ENCODE results near the gene ATN1. TPM values are rescaled to one million over a fixed set of nuclear protein-coding genes. Genes with fewer than 3 reads are reported as not detected.

ATN1 gene
- total and polyA plus RNA-seq, 3 donors from 2014 or later, result 40.5 to 73.2 (median 63.4) TPM

DNA sequence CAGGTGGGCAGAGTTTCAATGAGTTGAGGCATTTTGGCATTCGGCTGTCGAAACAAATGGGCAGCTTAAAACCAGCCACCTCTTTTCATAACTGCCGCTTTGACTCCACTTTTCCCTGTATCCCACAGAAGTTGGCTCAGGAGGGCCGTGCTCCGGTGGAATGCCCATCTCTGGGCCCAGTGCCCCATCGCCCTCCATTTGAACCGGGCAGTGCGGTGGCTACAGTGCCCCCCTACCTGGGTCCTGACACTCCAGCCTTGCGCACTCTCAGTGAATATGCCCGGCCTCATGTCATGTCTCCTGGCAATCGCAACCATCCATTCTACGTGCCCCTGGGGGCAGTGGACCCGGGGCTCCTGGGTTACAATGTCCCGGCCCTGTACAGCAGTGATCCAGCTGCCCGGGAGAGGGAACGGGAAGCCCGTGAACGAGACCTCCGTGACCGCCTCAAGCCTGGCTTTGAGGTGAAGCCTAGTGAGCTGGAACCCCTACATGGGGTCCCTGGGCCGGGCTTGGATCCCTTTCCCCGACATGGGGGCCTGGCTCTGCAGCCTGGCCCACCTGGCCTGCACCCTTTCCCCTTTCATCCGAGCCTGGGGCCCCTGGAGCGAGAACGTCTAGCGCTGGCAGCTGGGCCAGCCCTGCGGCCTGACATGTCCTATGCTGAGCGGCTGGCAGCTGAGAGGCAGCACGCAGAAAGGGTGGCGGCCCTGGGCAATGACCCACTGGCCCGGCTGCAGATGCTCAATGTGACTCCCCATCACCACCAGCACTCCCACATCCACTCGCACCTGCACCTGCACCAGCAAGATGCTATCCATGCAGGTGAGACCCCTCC, 10.8 kb downstream of the ATN1 start:
- peak overlapping the region; percentile 70 to 79 for H3K4me3 ChIP-seq
- H3K9me3 ChIP-seq, result no peaks in the 10 kb centered on the region
- H3K36me3 ChIP-seq (ENCODE audit: low read depth, missing control alignments), result no peaks in the 10 kb centered on the region
- WGBS, 2 donors, result 59 to 63% methylated on average over 9 to 32 of the region's 32 CpGs
- H3K4me1 ChIP-seq, result peaks cover 35% of the 10 kb centered on the region
- no peak for DNase-seq
- H3K27ac ChIP-seq, result peak overlapping the region; percentile 88 to 94
- H3K27me3 ChIP-seq, result no peaks in the 10 kb centered on the region
- TF ChIP-seq CTCF (IDR thresholded peaks at IDR 0.05), result no peak
- TF ChIP-seq POLR2A (IDR thresholded peaks at IDR 0.05), result no peak
- intact Hi-C loops (cut with DNase I; ENCODE audit: low total_unique reads), result no loop called here

DNA sequence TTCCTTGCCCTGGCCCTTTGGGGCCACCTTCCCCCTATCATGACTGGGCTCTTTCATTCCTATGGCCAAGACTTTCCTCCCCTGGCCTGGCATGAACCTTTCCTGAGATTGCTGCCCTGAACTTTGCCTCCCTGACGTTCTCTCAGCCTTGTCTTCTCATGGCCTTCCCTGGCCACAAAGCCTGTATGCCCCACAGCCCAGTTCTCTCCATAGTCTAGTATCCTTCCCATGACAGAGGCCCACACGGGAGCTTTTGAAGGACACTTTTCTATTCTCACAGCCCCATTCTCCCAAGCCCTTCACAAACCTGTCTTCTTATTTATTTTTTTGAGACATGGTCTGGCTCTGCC, 11.4 kb downstream of the ATN1 start:
- Histone ChIP-seq H3K36me3 (ENCODE audit: low read depth, missing control alignments) (no peaks in the 10 kb centered on the region), H3K4me1 (peaks cover 30% of the 10 kb centered on the region), H3K9me3 (no peaks in the 10 kb centered on the region), H3K27ac (no peak overlapping the region), H3K27me3 (no peaks in the 10 kb centered on the region), H3K4me3 (no peak overlapping the region)
- 58 to 71% methylated on average over 2 of the region's 2 CpGs for WGBS, 2 donors
- intact Hi-C loops (cut with DNase I; ENCODE audit: low total_unique reads), result no loop called here
- no peak for DNase-seq
- no peak for TF ChIP-seq POLR2A (IDR thresholded peaks at IDR 0.05)
- TF ChIP-seq CTCF (IDR thresholded peaks at IDR 0.05), result no peak

DNA sequence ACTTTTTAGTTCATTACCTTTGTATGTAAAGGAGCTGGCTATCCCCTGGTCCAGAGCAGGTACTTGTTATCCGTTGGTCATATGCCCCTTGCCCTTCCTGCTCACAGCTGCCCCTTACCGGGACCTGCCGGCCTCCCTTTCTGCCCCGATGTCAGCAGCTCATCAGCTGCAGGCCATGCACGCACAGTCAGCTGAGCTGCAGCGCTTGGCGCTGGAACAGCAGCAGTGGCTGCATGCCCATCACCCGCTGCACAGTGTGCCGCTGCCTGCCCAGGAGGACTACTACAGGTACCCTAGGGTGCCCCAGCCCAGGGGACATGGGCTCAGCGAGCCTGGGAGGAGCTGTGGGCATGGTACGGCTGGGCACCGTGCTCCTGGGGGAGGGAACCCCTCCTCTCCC, 13.5 kb downstream of the ATN1 start:
- H3K9me3 ChIP-seq, result no peaks in the 10 kb centered on the region
- DNase-seq, result no peak
- 81 to 87% methylated on average over 11 to 12 of the region's 12 CpGs for WGBS, 2 donors
- H3K27me3 ChIP-seq, result no peaks in the 10 kb centered on the region
- H3K4me3 ChIP-seq, result no peak overlapping the region
- no peak for TF ChIP-seq POLR2A (IDR thresholded peaks at IDR 0.05)
- TF ChIP-seq CTCF (IDR thresholded peaks at IDR 0.05), result no peak
- no peak overlapping the region for H3K27ac ChIP-seq
- H3K4me1 ChIP-seq, result peaks cover 46% of the 10 kb centered on the region
- intact Hi-C loops (cut with DNase I; ENCODE audit: low total_unique reads), result loop anchor here (10.0 kb wide), 1 partner anchor 154 kb away; the partner anchor contains the start of gene C1R
- H3K36me3 ChIP-seq (ENCODE audit: low read depth, missing control alignments), result no peaks in the 10 kb centered on the region

DNA sequence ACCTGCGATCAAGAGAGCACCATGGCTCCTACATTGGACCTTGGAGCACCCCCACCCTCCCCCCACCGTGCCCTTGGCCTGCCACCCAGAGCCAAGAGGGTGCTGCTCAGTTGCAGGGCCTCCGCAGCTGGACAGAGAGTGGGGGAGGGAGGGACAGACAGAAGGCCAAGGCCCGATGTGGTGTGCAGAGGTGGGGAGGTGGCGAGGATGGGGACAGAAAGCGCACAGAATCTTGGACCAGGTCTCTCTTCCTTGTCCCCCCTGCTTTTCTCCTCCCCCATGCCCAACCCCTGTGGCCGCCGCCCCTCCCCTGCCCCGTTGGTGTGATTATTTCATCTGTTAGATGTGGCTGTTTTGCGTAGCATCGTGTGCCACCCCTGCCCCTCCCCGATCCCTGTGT, 14.0 kb downstream of the ATN1 start:
- no peak for DNase-seq
- WGBS, 2 donors, result 68 to 72% methylated on average over 12 of the region's 12 CpGs
- Histone ChIP-seq H3K27ac (no peak overlapping the region), H3K36me3 (ENCODE audit: low read depth, missing control alignments) (no peaks in the 10 kb centered on the region), H3K27me3 (no peaks in the 10 kb centered on the region), H3K4me1 (peaks cover 47% of the 10 kb centered on the region), H3K4me3 (no peak overlapping the region), H3K9me3 (no peaks in the 10 kb centered on the region)
- intact Hi-C loops (cut with DNase I; ENCODE audit: low total_unique reads), result loop anchor here (10.0 kb wide), 1 partner anchor 153 kb away; the partner anchor contains the start of gene C1R
- TF ChIP-seq POLR2A (IDR thresholded peaks at IDR 0.05), result no peak
- no peak for TF ChIP-seq CTCF (IDR thresholded peaks at IDR 0.05)

GRCh38 chr12:6942331-6942665, 14.5 kb downstream of the ATN1 start:
- no peak for TF ChIP-seq CTCF (IDR thresholded peaks at IDR 0.05)
- no peak for TF ChIP-seq POLR2A (IDR thresholded peaks at IDR 0.05)
- intact Hi-C loops (cut with DNase I; ENCODE audit: low total_unique reads), result loop anchor here (10.0 kb wide), 1 partner anchor 153 kb away; the partner anchor contains the start of gene C1R
- H3K27me3 ChIP-seq, result no peaks in the 10 kb centered on the region
- 72 to 79% methylated on average over 11 of the region's 11 CpGs for WGBS, 2 donors
- no peak for DNase-seq
- no peak overlapping the region for H3K4me3 ChIP-seq
- H3K9me3 ChIP-seq, result no peaks in the 10 kb centered on the region
- H3K36me3 ChIP-seq (ENCODE audit: low read depth, missing control alignments), result no peaks in the 10 kb centered on the region
- H3K27ac ChIP-seq, result peak overlapping the region; percentile 96 to 97
- peaks cover 42% of the 10 kb centered on the region for H3K4me1 ChIP-seq
